Astrocyte (in vitro differentiated cells and primary cell): ENCODE data around the gene ZNF385B.

Experiments
- EZH2 ChIP-seq: IDR thresholded peaks from 2 replicates; pipeline ENCODE4 v1.6.1; 2012; ENCODE audit warnings: mild to moderate bottlenecking, low read length, inconsistent platforms; ENCODE audit not compliant: insufficient read depth
- TF ChIP-seq, protein P1 (sequence below): IDR thresholded peaks from 2 replicates; pipeline ENCODE4 v1.5.1; 2011; ENCODE audit warnings: low read depth, mild to moderate bottlenecking, inconsistent platforms, low read length, moderate library complexity; ENCODE audit not compliant: insufficient read depth

DNA sequence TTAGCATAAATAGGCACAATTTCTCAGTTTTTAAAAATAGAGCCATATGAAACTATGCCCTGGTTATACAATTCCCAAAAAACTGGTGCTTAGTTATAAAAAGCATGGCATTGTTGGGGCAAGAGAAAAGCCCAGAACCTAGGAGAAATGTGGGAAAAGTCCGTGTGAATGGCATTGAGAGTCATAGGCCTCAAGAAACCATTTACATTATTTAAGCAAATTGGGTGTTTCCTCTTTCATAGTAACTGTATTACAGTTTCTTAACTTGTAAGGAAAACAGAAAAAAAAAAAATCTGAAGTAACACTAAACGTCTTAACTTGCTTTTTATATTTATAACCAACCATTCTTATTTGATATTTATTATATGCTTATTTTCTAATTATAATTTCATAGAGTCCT is 425.8 kb downstream of the ZNF385B start:
- TF ChIP-seq, protein P1, sequence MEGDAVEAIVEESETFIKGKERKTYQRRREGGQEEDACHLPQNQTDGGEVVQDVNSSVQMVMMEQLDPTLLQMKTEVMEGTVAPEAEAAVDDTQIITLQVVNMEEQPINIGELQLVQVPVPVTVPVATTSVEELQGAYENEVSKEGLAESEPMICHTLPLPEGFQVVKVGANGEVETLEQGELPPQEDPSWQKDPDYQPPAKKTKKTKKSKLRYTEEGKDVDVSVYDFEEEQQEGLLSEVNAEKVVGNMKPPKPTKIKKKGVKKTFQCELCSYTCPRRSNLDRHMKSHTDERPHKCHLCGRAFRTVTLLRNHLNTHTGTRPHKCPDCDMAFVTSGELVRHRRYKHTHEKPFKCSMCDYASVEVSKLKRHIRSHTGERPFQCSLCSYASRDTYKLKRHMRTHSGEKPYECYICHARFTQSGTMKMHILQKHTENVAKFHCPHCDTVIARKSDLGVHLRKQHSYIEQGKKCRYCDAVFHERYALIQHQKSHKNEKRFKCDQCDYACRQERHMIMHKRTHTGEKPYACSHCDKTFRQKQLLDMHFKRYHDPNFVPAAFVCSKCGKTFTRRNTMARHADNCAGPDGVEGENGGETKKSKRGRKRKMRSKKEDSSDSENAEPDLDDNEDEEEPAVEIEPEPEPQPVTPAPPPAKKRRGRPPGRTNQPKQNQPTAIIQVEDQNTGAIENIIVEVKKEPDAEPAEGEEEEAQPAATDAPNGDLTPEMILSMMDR = no peak
- TF ChIP-seq EZH2 = no peak
